ENCODE measurements around the gene NUP153. TPM values are rescaled to one million over a fixed set of nuclear protein-coding genes. Genes with fewer than 3 reads are reported as not detected.

The NUP153 gene
- total and polyA plus RNA-seq, 2 donors (not counting 1 experiment from before 2014, with no cell fraction given) = 22.0 to 27.7 TPM

GRCh38 chr6:17729223-17730077 lies 22.7 kb upstream of the NUP153 start:
- no peaks in the 10 kb centered on the region for H3K27me3 ChIP-seq (ENCODE audit: control insufficient read depth, insufficient read depth, low read length)

DNA sequence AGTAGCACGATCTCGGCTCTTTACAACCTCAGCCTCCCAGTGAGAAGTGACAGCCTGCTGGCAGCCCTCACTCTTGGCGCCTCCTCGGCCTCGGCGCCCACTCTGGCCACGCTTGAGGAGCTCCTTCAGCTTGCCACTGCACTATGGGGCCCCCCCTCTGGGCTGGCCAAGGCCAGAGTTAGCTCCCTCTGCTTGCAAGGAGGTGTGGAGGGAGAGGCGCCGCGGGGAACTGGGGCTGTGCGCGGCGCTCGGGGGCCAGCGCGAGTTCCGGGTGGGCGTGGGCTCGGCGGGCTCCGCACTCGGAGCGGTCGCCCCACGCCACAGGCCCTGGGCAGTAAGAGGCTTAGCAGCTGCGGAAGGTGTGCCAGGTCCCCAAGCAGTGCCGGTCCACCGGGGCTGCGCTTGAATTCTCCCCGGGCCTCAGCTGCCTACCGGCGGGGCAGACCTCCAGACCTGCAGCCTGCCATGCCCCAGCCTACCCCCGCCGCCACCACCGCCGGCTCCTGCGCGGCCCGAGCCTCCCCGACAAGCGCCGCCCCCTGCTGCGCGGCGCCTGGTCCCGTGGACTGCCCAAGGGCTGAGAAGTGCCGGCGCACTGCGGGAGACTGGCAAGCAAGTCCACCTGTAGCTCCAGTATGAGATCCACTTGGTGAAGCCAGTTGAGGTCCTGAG lies 22.0 kb upstream of the NUP153 start:
- no peak overlapping the region for H3K27ac ChIP-seq (ENCODE audit: insufficient read depth, low read length)
- H3K9ac ChIP-seq (ENCODE audit: insufficient read depth, low read length) = no peak overlapping the region
- no peaks in the 10 kb centered on the region for H4K20me1 ChIP-seq (ENCODE audit: control insufficient read depth, extremely low read depth, insufficient read depth, low read length)
- no peaks in the 10 kb centered on the region for H3K36me3 ChIP-seq (ENCODE audit: control insufficient read depth, insufficient read depth, low read length)
- no peak for TF ChIP-seq EZH2 (IDR thresholded peaks at IDR 0.05; ENCODE audit: low read length, missing control alignments)
- TF ChIP-seq, protein P1, sequence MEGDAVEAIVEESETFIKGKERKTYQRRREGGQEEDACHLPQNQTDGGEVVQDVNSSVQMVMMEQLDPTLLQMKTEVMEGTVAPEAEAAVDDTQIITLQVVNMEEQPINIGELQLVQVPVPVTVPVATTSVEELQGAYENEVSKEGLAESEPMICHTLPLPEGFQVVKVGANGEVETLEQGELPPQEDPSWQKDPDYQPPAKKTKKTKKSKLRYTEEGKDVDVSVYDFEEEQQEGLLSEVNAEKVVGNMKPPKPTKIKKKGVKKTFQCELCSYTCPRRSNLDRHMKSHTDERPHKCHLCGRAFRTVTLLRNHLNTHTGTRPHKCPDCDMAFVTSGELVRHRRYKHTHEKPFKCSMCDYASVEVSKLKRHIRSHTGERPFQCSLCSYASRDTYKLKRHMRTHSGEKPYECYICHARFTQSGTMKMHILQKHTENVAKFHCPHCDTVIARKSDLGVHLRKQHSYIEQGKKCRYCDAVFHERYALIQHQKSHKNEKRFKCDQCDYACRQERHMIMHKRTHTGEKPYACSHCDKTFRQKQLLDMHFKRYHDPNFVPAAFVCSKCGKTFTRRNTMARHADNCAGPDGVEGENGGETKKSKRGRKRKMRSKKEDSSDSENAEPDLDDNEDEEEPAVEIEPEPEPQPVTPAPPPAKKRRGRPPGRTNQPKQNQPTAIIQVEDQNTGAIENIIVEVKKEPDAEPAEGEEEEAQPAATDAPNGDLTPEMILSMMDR (conservative IDR thresholded peaks at IDR 0.05 in 1 of 2, IDR thresholded peaks at IDR 0.05 in 1 of 2; ENCODE audit: low read depth in 1 of 2, low read length in 2 of 2) = no peak
- no peak overlapping the region for H3K4me2 ChIP-seq (ENCODE audit: extremely low read depth, insufficient read depth, low read length)
- H3K9me3 ChIP-seq (ENCODE audit: control insufficient read depth, insufficient read depth, low read depth, low read length) = no peaks in the 10 kb centered on the region
- no peak overlapping the region for H3K4me3 ChIP-seq (replicated peaks in 1 of 4; ENCODE audit: control extremely low read depth in 1 of 4, insufficient read depth in 1 of 4, low read depth in 3 of 4, low read length in 4 of 4)
- H2AFZ ChIP-seq (ENCODE audit: low read length) = no peak overlapping the region
- no peak for DNase-seq (ENCODE audit: low read depth in 2 of 2)
- no peaks in the 10 kb centered on the region for H3K27me3 ChIP-seq (ENCODE audit: control insufficient read depth, insufficient read depth, low read length)
- H3K79me2 ChIP-seq (ENCODE audit: control insufficient read depth, insufficient read depth, low read length) = no peaks in the 10 kb centered on the region
- no peaks in the 10 kb centered on the region for H3K4me1 ChIP-seq (ENCODE audit: control insufficient read depth, extremely low read depth, insufficient read depth, low read length)

More at GRCh38 chr6:17729223-17730077, 22.7 kb upstream of the NUP153 start:
- no peak overlapping the region for H3K27ac ChIP-seq (ENCODE audit: insufficient read depth, low read length)
- no peak overlapping the region for H3K4me2 ChIP-seq (ENCODE audit: extremely low read depth, insufficient read depth, low read length)
- no peaks in the 10 kb centered on the region for H3K79me2 ChIP-seq (ENCODE audit: control insufficient read depth, insufficient read depth, low read length)
- no peaks in the 10 kb centered on the region for H4K20me1 ChIP-seq (ENCODE audit: control insufficient read depth, extremely low read depth, insufficient read depth, low read length)
- H3K9ac ChIP-seq (ENCODE audit: insufficient read depth, low read length) = no peak overlapping the region
- H3K4me1 ChIP-seq (ENCODE audit: control insufficient read depth, extremely low read depth, insufficient read depth, low read length) = no peaks in the 10 kb centered on the region
- H3K36me3 ChIP-seq (ENCODE audit: control insufficient read depth, insufficient read depth, low read length) = no peaks in the 10 kb centered on the region
- H3K4me3 ChIP-seq (replicated peaks in 1 of 4; ENCODE audit: control extremely low read depth in 1 of 4, insufficient read depth in 1 of 4, low read depth in 3 of 4, low read length in 4 of 4) = no peak overlapping the region
- no peak for DNase-seq (ENCODE audit: low read depth in 2 of 2)
- H3K9me3 ChIP-seq (ENCODE audit: control insufficient read depth, insufficient read depth, low read depth, low read length) = no peaks in the 10 kb centered on the region
- no peak overlapping the region for H2AFZ ChIP-seq (ENCODE audit: low read length)
- TF ChIP-seq, protein P1 (conservative IDR thresholded peaks at IDR 0.05 in 1 of 2, IDR thresholded peaks at IDR 0.05 in 1 of 2; ENCODE audit: low read depth in 1 of 2, low read length in 2 of 2) = no peak
- no peak for TF ChIP-seq EZH2 (IDR thresholded peaks at IDR 0.05; ENCODE audit: low read length, missing control alignments)

DNA sequence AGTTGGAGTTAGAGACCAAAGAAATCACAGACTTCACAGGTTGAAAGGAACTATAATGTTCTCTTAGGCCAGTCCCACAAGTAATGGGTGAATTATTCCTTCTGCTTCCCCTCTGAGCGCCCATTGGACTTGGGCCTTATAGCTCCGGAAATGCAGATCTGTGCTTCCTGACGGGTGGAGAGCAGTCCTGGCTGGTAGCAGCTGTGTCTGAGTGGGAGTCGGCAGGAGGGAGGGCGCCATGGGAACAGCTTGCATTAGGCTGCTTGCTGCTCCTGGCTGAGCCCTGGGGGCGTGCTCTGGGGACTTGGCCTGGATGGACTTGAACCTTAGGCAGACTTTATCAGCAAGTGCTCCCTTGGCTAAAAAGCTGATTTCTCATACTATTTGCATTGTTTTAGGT lies 18.4 kb upstream of the NUP153 start:
- peak; percentile 42 to 64 for DNase-seq (ENCODE audit: low read depth in 2 of 2)
- no peaks in the 10 kb centered on the region for H4K20me1 ChIP-seq (ENCODE audit: control insufficient read depth, extremely low read depth, insufficient read depth, low read length)
- no peaks in the 10 kb centered on the region for H3K36me3 ChIP-seq (ENCODE audit: control insufficient read depth, insufficient read depth, low read length)
- no peaks in the 10 kb centered on the region for H3K9me3 ChIP-seq (ENCODE audit: control insufficient read depth, insufficient read depth, low read depth, low read length)
- no peak for TF ChIP-seq EZH2 (IDR thresholded peaks at IDR 0.05; ENCODE audit: low read length, missing control alignments)
- TF ChIP-seq, protein P1 (conservative IDR thresholded peaks at IDR 0.05 in 1 of 2, IDR thresholded peaks at IDR 0.05 in 1 of 2; ENCODE audit: low read depth in 1 of 2, low read length in 2 of 2) = no peak
- H3K4me3 ChIP-seq (replicated peaks in 1 of 4; ENCODE audit: control extremely low read depth in 1 of 4, insufficient read depth in 1 of 4, low read depth in 3 of 4, low read length in 4 of 4) = no peak overlapping the region
- H3K4me2 ChIP-seq (ENCODE audit: extremely low read depth, insufficient read depth, low read length) = no peak overlapping the region
- H3K27me3 ChIP-seq (ENCODE audit: control insufficient read depth, insufficient read depth, low read length) = no peaks in the 10 kb centered on the region
- H3K4me1 ChIP-seq (ENCODE audit: control insufficient read depth, extremely low read depth, insufficient read depth, low read length) = no peaks in the 10 kb centered on the region
- H2AFZ ChIP-seq (ENCODE audit: low read length) = peak overlapping the region; percentile 83
- H3K27ac ChIP-seq (ENCODE audit: insufficient read depth, low read length) = no peak overlapping the region
- H3K9ac ChIP-seq (ENCODE audit: insufficient read depth, low read length) = no peak overlapping the region
- H3K79me2 ChIP-seq (ENCODE audit: control insufficient read depth, insufficient read depth, low read length) = no peaks in the 10 kb centered on the region
